Tibial artery (tissue), 4 donors: Measurements from ENCODE around the gene NINJ2.

Source experiments
- DNase-seq, 2 donors: peaks; one replicate each; pipeline ENCODE4 v3.0.0-alpha.2; 2019
- H3K27ac ChIP-seq, 2 donors: fragments of 200-600 bp; sonication (generic) in 1 of 2; 1 replicate in 1 of 2; 2 replicates in 1 of 2; pipeline ENCODE4 v1.5.1; 2018 to 2019; ENCODE audit warnings: mild to moderate bottlenecking in 1 of 2
- H3K27me3 ChIP-seq, 2 donors: fragments of 200-600 bp; sonication (generic) in 1 of 2; one replicate each; pipeline versions ENCODE4 v1.5.1 to v1.6.0; 2016 to 2019
- H3K36me3 ChIP-seq, 3 donors: fragments of 200-600 bp; sonication (generic) in 2 of 3; one replicate each; pipeline ENCODE4 v1.5.1; 2016 to 2019; ENCODE audit warnings: mild to moderate bottlenecking in 2 of 3
- H3K4me1 ChIP-seq, 4 donors: fragments of 200-600 bp; sonication (generic) in 2 of 4; 1 replicate in 3 of 4; 2 replicates in 1 of 4; pipeline ENCODE4 v1.5.1; 2016 to 2019
- H3K4me3 ChIP-seq, 2 donors: fragments of 200-600 bp; sonication (generic) in 1 of 2; 1 replicate in 1 of 2; 2 replicates in 1 of 2; pipeline ENCODE4 v1.5.1; 2018 to 2019; ENCODE audit warnings: mild to moderate bottlenecking in 2 of 2
- H3K9me3 ChIP-seq, 3 donors: fragments of 200-600 bp; sonication (generic) in 1 of 3; one replicate each; pipeline ENCODE4 v1.5.1; 2016 to 2019
- CTCF ChIP-seq, 2 experiments: fragments of 200-600 bp in 1 of 2; fragments of 450-650 bp in 1 of 2; IDR thresholded peaks; one replicate each; pipeline ENCODE4 v1.5.1; 2017 to 2019; ENCODE audit warnings: antibody characterized with exemption in 2 of 2, mild to moderate bottlenecking in 1 of 2, moderate library complexity in 1 of 2
- intact Hi-C: fragments of 100-400 bp; cut with DNase I; formaldehyde crosslinking; loops from one replicate; pipeline ENCODE4 v1.15.0; 2023; ENCODE audit warnings: low total_unique reads

Gene NINJ2

GRCh38 chr12:602700-603068, 60.6 kb downstream of the NINJ2 start:
- Histone ChIP-seq H3K27me3 (no peaks in the 10 kb centered on the region), H3K9me3 (no peaks in the 10 kb centered on the region), H3K36me3 (no peaks in the 10 kb centered on the region), H3K4me3 (no peak overlapping the region), H3K4me1 (peaks cover 0 to 22% (median 6%) of the 10 kb centered on the region in 4 donors), H3K27ac (no peak overlapping the region)
- intact Hi-C loops = no loop called here
- TF ChIP-seq CTCF (IDR thresholded peaks at IDR 0.05) = no peak
- peak in 1 of 2 donors; percentile 5 for DNase-seq

GRCh38 chr12:601976-602699, 61.1 kb downstream of the NINJ2 start:
- Histone ChIP-seq H3K27me3 (no peaks in the 10 kb centered on the region), H3K9me3 (no peaks in the 10 kb centered on the region), H3K4me1 (peaks cover 0 to 19% (median 2%) of the 10 kb centered on the region in 4 donors), H3K27ac (no peak overlapping the region), H3K4me3 (no peak overlapping the region), H3K36me3 (no peaks in the 10 kb centered on the region)
- intact Hi-C loops = no loop called here
- DNase-seq = peak in 1 of 2 donors; percentile 4
- TF ChIP-seq CTCF (IDR thresholded peaks at IDR 0.05) = no peak

DNA sequence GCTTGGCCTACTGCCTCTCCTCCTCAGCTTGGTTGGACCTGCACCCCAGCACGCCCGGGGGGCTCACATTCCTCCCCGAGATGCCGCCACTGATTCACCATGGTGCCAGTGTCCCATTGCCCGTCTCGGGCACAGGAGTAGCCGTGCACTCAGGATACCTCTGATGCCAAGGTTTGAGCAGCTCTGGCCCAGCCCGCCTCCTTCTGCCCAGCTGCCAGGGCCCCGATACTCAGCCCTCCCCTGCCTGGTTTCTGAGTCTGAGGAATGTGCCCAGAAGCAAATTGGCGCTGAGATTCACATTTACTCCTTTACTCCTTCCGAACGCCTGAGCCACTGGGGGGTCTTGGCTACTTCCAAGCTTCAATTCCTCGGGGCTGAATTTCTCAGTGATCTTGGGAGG, 63.5 kb downstream of the NINJ2 start:
- H3K4me3 ChIP-seq = no peak overlapping the region
- peak in 1 of 2 donors; percentile 60 for DNase-seq
- H3K27ac ChIP-seq = no peak overlapping the region
- intact Hi-C loops = no loop called here
- H3K9me3 ChIP-seq = no peaks in the 10 kb centered on the region
- no peaks in the 10 kb centered on the region for H3K27me3 ChIP-seq
- no peaks in the 10 kb centered on the region for H3K36me3 ChIP-seq
- no peak for TF ChIP-seq CTCF (IDR thresholded peaks at IDR 0.05)
- H3K4me1 ChIP-seq = no peaks in the 10 kb centered on the region

DNA sequence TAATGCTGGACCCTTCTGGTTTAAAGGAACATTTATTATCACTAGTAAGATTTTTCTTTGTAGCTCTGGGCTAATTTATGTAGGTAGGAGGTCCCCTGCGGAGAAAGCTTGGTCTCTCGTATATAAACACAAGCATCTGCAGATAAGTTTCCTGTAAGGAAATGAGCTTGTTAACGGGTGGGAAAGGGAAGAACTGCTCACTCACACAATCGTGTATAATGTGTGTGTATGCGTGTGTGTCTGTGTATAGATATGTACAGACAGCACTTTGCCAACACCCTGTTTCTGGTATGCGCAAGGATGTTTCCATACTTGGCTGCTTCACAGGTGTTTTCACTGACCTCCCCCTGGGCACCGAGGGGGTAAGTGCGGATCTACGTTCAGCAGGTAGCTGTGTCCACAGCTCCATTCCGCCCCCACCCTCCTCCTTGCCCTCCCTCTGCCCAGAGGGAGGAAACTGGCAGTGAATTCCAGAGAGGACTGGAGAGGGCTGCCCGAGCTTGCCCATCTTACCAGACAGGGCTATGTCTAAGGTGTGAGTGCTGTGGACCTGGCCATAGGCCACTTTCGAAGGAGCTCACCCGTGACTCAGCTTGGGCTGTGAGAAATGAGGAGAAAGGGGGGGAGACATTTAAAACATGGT, 65.2 kb downstream of the NINJ2 start:
- DNase-seq = no peak

More for the DNA sequence above, 65.2 kb downstream of the NINJ2 start:
- intact Hi-C loops = no loop called here
- no peak overlapping the region for H3K27ac ChIP-seq
- H3K4me1 ChIP-seq = no peaks in the 10 kb centered on the region
- H3K27me3 ChIP-seq = no peaks in the 10 kb centered on the region
- no peaks in the 10 kb centered on the region for H3K9me3 ChIP-seq
- no peak for TF ChIP-seq CTCF (IDR thresholded peaks at IDR 0.05)
- H3K4me3 ChIP-seq = no peak overlapping the region
- no peaks in the 10 kb centered on the region for H3K36me3 ChIP-seq
